OCI-LY7 (cell line): ENCODE results near the gene ACTL7B.

Experiments
- CTCF ChIP-seq: fragments of 200-600 bp; sonication (generic); conservative IDR thresholded peaks from 2 replicates; pipeline ENCODE4 v1.5.1; 2014; ENCODE audit warnings: mild to moderate bottlenecking, antibody characterized with exemption, low read length, moderate library complexity, mixed read lengths
- EZH2phosphoT487 ChIP-seq: fragments of 200-600 bp; sonication (generic); IDR thresholded peaks from 2 replicates; pipeline ENCODE4 v1.6.1; 2018; ENCODE audit warnings: low read depth, borderline replicate concordance, mild to moderate bottlenecking, mixed run types, antibody characterized with exemption, low read length, moderate library complexity, mixed read lengths

DNA sequence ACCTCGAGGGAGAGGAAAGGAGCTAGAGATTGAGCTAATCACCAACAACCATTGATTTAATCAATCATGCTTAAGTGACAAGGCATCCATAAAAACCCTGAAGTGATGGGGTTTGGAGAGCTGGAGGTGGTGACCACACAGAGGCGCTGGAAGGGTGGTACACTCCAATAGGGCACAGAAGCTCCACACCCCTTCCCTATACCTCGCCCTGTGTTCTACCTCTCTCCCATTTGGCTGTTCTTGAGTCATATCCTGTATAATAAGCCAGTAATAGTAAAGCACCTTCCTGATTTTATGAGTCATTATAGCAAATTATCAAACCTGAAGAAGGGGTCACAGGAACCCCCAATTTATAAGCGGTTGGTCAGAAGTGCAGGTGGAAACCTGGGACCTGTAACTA lies 18.3 kb downstream of the ACTL7B start:
- TF ChIP-seq CTCF: no peak
- no peak for TF ChIP-seq EZH2phosphoT487
